IPS-20b (cell line): ENCODE data around the gene PCSK7.

Experiments used
- H3K27ac ChIP-seq: one replicate; pipeline ENCODE4 v1.5.1; 2013; ENCODE audit warnings: low read length
- H3K27me3 ChIP-seq: 2 replicates; pipeline ENCODE4 v1.6.1; 2013; ENCODE audit warnings: mild to moderate bottlenecking, low read length, inconsistent platforms; ENCODE audit not compliant: insufficient read depth
- H3K36me3 ChIP-seq: 2 replicates; pipeline ENCODE4 v1.6.1; 2013; ENCODE audit warnings: low read depth, mild to moderate bottlenecking, inconsistent platforms, low read length, moderate library complexity; ENCODE audit not compliant: insufficient read depth
- H3K4me1 ChIP-seq: 2 replicates; pipeline ENCODE4 v1.6.1; 2013; ENCODE audit warnings: mild to moderate bottlenecking, control low read depth, inconsistent platforms, low read length, moderate library complexity; ENCODE audit not compliant: insufficient read depth
- H3K4me3 ChIP-seq: 2 replicates; pipeline ENCODE4 v1.5.1; 2013; ENCODE audit warnings: mild to moderate bottlenecking, low read length, inconsistent platforms
- H3K9ac ChIP-seq: 2 replicates; pipeline ENCODE4 v1.6.1; 2013; ENCODE audit warnings: low read depth, mild to moderate bottlenecking, inconsistent platforms, low read length, moderate library complexity
- H3K9me3 ChIP-seq: 2 replicates; pipeline ENCODE4 v1.6.1; 2013; ENCODE audit warnings: mild to moderate bottlenecking, low read depth, low read length, inconsistent platforms; ENCODE audit not compliant: insufficient read depth

Gene PCSK7

DNA sequence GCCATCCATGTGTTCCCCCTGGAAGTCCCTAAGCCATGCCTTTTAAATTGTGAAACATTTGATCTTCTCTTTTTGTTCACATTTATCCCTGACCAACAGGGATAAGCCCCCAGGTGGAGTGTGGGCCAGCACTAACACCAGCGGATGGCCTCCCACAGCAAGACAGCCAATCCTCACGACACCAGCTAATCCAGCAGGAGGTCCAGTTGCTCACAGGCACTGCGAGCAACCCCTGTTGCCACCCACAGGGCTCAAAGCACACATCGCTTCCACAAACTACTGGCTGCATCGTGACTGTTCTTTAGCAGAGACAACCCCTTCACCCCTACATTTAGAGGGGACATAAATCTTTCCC, 2.0 kb downstream of the PCSK7 start:
- Histone ChIP-seq H3K27ac (no peak overlapping the region), H3K4me3 (no peak overlapping the region), H3K9ac (no peak overlapping the region), H3K4me1 (0 out of 2 replicates have a peak, but pooled peaks cover 10% of the 10 kb centered on the region), H3K27me3 (no peaks in the 10 kb centered on the region), H3K9me3 (no peaks in the 10 kb centered on the region), H3K36me3 (peaks cover 32% of the 10 kb centered on the region)

DNA sequence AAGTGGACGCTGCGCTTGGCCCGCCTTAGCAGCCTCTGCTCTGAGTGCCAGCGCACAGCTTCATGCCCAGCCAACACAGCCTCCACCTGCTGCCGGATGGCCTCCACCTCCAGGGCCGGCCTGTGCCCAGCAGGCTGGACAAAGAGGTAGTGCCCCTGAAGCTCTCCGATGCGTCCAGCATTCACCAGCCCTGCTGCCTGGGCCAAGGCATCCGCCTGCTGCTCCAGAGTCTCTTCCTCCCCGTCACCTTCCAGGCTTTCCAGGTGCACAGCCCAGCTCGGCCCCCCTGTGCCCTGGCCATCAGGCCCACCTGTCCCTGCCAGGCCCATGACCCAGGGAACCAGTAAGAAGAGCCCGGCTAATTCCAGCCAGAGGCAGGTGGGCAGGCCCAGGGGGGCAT, 2.5 kb downstream of the PCSK7 start:
- Histone ChIP-seq H3K4me1 (0 out of 2 replicates have a peak, but pooled peaks cover 10% of the 10 kb centered on the region), H3K9me3 (no peaks in the 10 kb centered on the region), H3K27ac (no peak overlapping the region), H3K9ac (no peak overlapping the region), H3K36me3 (peaks cover 32% of the 10 kb centered on the region), H3K4me3 (no peak overlapping the region), H3K27me3 (no peaks in the 10 kb centered on the region)

DNA sequence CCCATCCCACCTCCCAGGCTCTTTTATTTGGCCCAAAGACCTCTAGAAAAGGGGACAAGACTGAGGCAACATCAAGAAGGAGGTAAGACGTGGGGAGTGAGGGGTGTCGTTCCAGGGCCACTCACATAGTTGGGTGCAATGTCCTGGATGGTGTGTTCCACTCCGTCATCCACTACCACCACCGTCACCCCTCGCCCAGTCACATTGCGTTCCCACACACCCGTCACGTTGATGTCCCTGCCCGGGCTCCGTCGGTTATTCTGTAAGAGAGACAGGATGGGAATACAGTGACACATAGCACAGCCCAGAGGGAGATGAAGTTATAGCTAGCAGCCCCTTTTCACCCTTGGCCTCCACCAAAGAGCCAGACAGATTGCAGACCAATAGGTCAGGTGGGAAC, 3.8 kb downstream of the PCSK7 start:
- Histone ChIP-seq H3K9ac (no peak overlapping the region), H3K27me3 (no peaks in the 10 kb centered on the region), H3K9me3 (no peaks in the 10 kb centered on the region), H3K27ac (no peak overlapping the region), H3K36me3 (peaks cover 45% of the 10 kb centered on the region), H3K4me1 (0 out of 2 replicates have a peak, but pooled peaks cover 4% of the 10 kb centered on the region), H3K4me3 (no peak overlapping the region)

GRCh38 chr11:117226388-117227385, 5.2 kb downstream of the PCSK7 start:
- Histone ChIP-seq H3K4me1 (0 out of 2 replicates have a peak, but pooled peaks cover 4% of the 10 kb centered on the region), H3K27me3 (no peaks in the 10 kb centered on the region), H3K36me3 (peaks cover 54% of the 10 kb centered on the region), H3K4me3 (no peak overlapping the region), H3K27ac (no peak overlapping the region), H3K9me3 (no peaks in the 10 kb centered on the region), H3K9ac (no peak overlapping the region)

DNA sequence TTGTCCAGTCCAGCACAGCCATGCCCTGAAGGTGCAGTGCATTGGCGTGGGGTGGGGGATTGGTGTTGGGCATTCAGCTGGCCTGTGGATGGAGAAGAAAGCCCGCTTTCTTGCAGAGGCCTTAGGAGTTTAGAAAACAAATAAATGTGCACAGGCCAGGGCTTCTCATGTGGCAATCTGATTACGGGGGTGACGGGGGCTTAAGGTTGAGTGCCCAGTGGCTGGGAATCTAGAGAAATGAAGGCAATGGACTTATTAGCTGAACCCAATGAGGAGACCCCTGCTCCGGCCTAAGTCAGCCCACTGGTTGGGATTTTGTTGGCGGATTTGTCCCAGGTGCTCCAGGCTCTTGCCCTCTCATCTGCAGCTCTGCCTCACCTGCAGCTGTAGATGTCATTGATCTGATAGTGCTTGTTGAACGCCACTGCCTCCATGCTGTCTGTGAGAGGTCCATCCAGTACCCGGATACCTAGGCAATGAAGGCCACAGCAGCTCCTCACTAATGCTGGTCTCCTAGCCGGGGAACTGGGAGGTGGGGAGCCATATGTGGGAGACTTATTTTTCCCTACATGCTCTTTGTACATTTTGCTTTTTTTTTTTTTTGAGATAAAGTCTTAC, 6.2 kb downstream of the PCSK7 start:
- Histone ChIP-seq H3K4me3 (no peak overlapping the region), H3K27ac (no peak overlapping the region), H3K9me3 (no peaks in the 10 kb centered on the region), H3K4me1 (no peaks in the 10 kb centered on the region), H3K9ac (no peak overlapping the region), H3K27me3 (no peaks in the 10 kb centered on the region), H3K36me3 (peaks cover 58% of the 10 kb centered on the region)

DNA sequence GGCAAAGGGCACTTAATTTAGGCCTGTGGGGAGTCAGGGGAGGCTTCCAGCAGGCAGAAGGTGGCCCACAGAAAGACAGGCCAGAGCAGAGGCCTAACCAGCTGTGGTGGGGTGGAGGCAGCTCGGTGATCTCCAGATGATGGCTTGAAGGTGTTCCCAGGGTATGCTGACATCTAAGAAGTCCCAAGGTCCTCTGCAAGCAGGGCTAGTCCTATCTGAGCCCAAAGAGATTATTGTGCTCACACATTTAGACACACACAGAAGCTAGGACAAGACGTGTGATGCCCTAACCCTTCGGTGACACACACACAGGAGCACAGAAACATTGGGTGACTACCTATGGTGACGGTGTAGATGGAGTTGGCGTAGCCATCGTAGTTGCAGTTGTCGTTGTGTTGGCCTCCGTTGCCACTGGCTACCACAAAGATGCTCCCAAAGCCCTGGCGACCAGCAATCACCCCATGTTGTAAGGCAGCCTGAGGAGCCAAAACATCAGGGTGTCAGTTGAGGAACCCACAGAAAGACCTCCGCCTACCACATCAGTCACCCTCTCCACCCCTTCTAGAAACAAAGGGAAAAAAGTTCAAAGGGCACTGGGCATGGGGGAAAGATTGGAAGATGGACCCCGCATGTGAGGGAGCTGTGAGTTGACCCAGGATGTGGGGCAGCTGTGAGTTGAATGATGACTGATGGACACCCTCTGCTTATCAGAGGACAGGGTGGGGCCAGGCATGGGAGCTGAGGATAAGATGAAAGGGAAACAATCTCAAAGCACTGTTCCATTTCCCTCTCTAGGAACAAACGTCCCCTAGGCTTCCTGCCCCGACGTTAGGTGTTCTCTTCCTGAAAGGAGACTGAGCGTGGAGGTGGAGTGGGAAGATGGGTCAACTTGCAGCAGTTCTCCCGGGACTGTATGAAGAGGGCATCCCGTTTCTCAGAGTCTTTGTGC, 7.9 kb downstream of the PCSK7 start:
- Histone ChIP-seq H3K27me3 (no peaks in the 10 kb centered on the region), H3K9ac (no peak overlapping the region), H3K4me3 (no peak overlapping the region), H3K36me3 (peaks cover 63% of the 10 kb centered on the region), H3K27ac (no peak overlapping the region), H3K9me3 (no peaks in the 10 kb centered on the region), H3K4me1 (no peaks in the 10 kb centered on the region)

GRCh38 chr11:117222991-117223740, 8.7 kb downstream of the PCSK7 start:
- Histone ChIP-seq H3K27me3 (no peaks in the 10 kb centered on the region), H3K4me3 (no peak overlapping the region), H3K9me3 (no peaks in the 10 kb centered on the region), H3K36me3 (peaks cover 65% of the 10 kb centered on the region), H3K27ac (no peak overlapping the region), H3K9ac (no peak overlapping the region), H3K4me1 (no peaks in the 10 kb centered on the region)

GRCh38 chr11:117221775-117222517, 9.9 kb downstream of the PCSK7 start:
- peaks cover 67% of the 10 kb centered on the region for H3K36me3 ChIP-seq
- no peaks in the 10 kb centered on the region for H3K9me3 ChIP-seq
- no peaks in the 10 kb centered on the region for H3K27me3 ChIP-seq
- H3K4me3 ChIP-seq: no peak overlapping the region
- no peak overlapping the region for H3K9ac ChIP-seq
- no peak overlapping the region for H3K27ac ChIP-seq
- no peaks in the 10 kb centered on the region for H3K4me1 ChIP-seq

DNA sequence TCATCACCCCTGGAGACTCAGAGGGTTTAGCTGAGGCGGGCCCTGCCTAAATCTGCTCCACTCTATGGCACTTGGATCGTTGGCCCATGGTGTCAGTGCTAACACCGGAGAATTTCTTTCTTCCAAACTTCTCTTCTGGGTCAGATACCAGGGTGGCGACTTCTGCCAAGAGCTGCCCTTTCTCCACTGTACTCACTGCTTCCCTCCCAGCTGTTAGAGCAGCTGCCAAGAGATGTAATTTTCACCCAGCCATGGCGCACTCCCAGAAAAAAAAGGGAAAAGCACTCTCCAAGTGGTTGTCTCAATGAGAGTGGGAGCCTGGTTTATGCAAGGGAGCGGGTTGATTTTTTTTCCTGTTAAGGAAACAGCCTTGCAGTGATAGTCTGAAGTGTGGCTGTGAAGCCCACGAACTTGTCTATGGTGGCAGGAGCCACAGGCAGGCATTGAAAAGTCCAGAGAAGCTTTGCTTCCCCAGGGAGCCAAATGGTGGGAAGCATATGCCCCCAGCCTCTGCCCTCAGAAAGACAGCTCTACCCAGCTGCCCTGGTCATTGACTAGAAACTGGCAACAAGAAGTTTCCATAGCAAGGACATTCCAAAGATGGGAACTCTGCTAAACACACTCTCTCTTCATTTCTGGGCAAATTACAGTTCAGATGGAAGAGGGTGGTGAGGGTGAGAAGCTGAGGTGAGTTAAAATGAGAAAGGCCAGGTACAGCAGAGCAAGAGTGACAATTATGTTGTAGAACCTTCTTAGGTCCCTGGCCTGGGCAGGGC, 10.7 kb downstream of the PCSK7 start:
- Histone ChIP-seq H3K9ac (no peak overlapping the region), H3K4me1 (no peaks in the 10 kb centered on the region), H3K27me3 (no peaks in the 10 kb centered on the region), H3K36me3 (peaks cover 68% of the 10 kb centered on the region), H3K9me3 (no peaks in the 10 kb centered on the region), H3K27ac (no peak overlapping the region), H3K4me3 (no peak overlapping the region)

DNA sequence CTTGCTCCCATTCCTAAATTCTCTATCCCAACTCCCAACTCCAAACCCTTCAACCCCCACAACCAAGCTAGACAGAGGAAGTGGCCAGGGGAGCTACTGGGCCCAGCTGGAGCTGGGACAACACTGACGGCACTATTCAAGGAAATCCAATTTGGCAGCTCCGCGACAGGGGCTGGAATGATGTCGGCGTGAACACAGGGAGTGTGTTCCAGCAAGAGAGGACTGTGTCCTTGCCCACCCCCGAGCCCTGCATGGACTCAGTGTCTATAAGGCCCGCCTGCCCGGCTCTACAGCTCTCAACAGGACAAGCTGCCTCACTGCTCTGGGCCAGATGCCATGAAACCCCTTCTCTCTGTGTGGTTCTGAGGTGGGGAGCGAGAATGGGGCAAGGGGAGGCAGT, 11.3 kb downstream of the PCSK7 start:
- Histone ChIP-seq H3K4me1 (no peaks in the 10 kb centered on the region), H3K27me3 (no peaks in the 10 kb centered on the region), H3K27ac (no peak overlapping the region), H3K9ac (no peak overlapping the region), H3K4me3 (no peak overlapping the region), H3K9me3 (no peaks in the 10 kb centered on the region), H3K36me3 (peaks cover 70% of the 10 kb centered on the region)
